Sigmoid colon (tissue), 7 donors: Measurements from ENCODE around the gene VAV1. TPM values are rescaled to one million over a fixed set of nuclear protein-coding genes. Genes with fewer than 3 reads are reported as not detected.
A peak's percentile ranks its signal among the peaks of the same experiment; 100 is the strongest.

Experiments
- DNase-seq: peaks from one replicate; pipeline ENCODE4 v3.0.0-alpha.2; 2019
- H3K27ac ChIP-seq, 4 donors: fragments of 200-600 bp; sonication (generic); one replicate each; pipeline ENCODE4 v1.5.1; 2016 to 2019; ENCODE audit warnings: mild to moderate bottlenecking in 1 of 4
- H3K27me3 ChIP-seq, 3 donors: fragments of 200-600 bp; sonication (generic); one replicate each; pipeline ENCODE4 v1.5.1; 2019; ENCODE audit warnings: mild to moderate bottlenecking in 1 of 3
- H3K36me3 ChIP-seq, 4 donors: fragments of 200-600 bp; sonication (generic); one replicate each; pipeline ENCODE4 v1.5.1; 2016 to 2019
- H3K4me1 ChIP-seq, 4 donors: fragments of 200-600 bp; sonication (generic); one replicate each; pipeline ENCODE4 v1.5.1; 2017 to 2019
- H3K4me3 ChIP-seq, 4 donors: fragments of 200-600 bp; sonication (generic); one replicate each; pipeline ENCODE4 v1.5.1; 2017 to 2019; ENCODE audit warnings: mild to moderate bottlenecking in 2 of 4, moderate library complexity in 1 of 4
- H3K9me3 ChIP-seq, 4 donors: fragments of 200-600 bp in 3 of 4; sonication (generic) in 3 of 4; one replicate each; pipeline versions ENCODE4 v1.5.1 to v1.6.1; 2013 to 2019
- EP300 ChIP-seq, 4 donors: sonication (generic); formaldehyde crosslinking; IDR thresholded peaks; one replicate each; pipeline ENCODE4 v1.6.1; 2017; ENCODE audit warnings: antibody characterized with exemption in 4 of 4
- POLR2A ChIP-seq, 2 donors: fragments of 450-650 bp; IDR thresholded peaks; one replicate each; pipeline ENCODE4 v1.6.1; 2016; ENCODE audit warnings: antibody characterized with exemption in 2 of 2, mild to moderate bottlenecking in 2 of 2, moderate library complexity in 2 of 2
- POLR2AphosphoS5 ChIP-seq, 4 donors: sonication (generic); formaldehyde crosslinking; IDR thresholded peaks; one replicate each; pipeline ENCODE4 v1.6.1; 2017; ENCODE audit warnings: antibody characterized with exemption in 4 of 4
- WGBS, 2 donors: extraction: QIAGEN DNeasy Blood & Tissue Kit; methylation state at CpG; one replicate each; pipeline ENCODE4 v1.1.7; 2013; 5-methylcytosine and 5-hydroxymethylcytosine counted together
- intact Hi-C: fragments of 100-400 bp; cut with DNase I; formaldehyde crosslinking; loops from one replicate; pipeline ENCODE4 v1.15.1; 2023
- polyA plus RNA-seq, 3 donors: library from polyadenylated mRNA; stranded (reverse); fragments of 200-250 nt; gene quantifications; one replicate each; pipeline ENCODE4 v1.2.3, GENCODE V29; 2013
- total RNA-seq, 4 donors: library from RNA; depleted of rRNA; stranded (reverse); fragments of >200 nt; gene quantifications; one replicate each; pipeline ENCODE4 v1.1.0, GENCODE V29; 2016
- TF ChIP-seq, protein P1 (sequence below), 4 experiments: fragments of 450-650 bp in 3 of 4; fragments of 200-600 bp in 1 of 4; IDR thresholded peaks; one replicate each; pipeline ENCODE4 v1.5.1; 2016 to 2019; ENCODE audit warnings: antibody characterized with exemption in 4 of 4, mild to moderate bottlenecking in 3 of 4, moderate library complexity in 2 of 4
- donor health status: healthy with polysubstance abuse.
- donor health status: Bipolar disorder and iron deficiency.
- donor health status: healthy.

Gene VAV1
- total and polyA plus RNA-seq, 7 donors = 2.4 to 18.9 (median 4.1) TPM

DNA sequence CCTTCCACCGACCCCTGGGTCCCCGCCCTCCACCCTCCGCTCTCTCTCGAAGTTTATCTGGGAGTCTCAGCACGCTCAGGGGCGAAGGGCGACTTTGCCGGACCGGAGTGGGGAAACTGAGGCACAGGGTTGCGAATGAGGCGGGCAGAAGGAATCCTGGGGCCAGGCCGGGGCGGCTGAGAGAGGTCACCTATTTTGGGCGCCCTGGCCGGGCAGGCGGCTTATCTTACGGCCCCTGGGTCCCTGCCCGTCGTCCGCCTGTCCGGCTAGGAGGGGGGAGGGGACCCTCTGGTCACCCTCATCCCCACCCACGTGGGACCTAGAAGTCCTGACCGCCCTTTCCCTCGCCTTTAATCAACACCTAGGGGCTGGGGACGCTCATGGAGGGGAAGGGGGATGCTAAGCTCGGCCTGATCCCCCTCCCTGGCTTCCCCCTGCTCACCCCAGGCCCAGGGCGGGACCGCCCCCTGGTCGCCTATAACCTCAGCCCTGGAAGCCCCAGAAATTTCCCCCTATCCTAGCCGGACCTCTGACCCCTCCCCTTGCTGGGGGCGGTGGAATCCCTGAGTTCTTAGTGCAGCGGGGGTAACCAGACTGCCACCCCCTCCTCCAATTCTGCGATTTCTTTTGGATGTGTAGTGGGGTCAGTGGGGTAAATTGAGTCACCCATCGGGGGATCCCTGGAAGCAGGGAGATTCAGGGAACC lies 32.5 kb upstream of the VAV1 start:
- intact Hi-C loops = loop anchor here (2.0 to 10.0 kb wide), 6 partner anchors 108 to 1185 kb away; partner anchors contain the start of genes CTXN1, PNPLA6, SNAPC2 and TNFSF9
- Histone ChIP-seq H3K4me1 (peaks cover 0 to 86% (median 64%) of the 10 kb centered on the region in 4 donors), H3K36me3 (peaks cover 4 to 17% (median 5%) of the 10 kb centered on the region in 4 donors), H3K27me3 (no peaks in the 10 kb centered on the region), H3K27ac (peak overlapping the region; percentile 88 to 97 (median 94)), H3K4me3 (peak overlapping the region; percentile 80 to 91 (median 90)), H3K9me3 (no peaks in the 10 kb centered on the region)
- DNase-seq = no peak
- WGBS, 2 donors = 1% methylated on average over 34 of the region's 34 CpGs
- TF ChIP-seq POLR2A (IDR thresholded peaks at IDR 0.05) (no peak), EP300 (IDR thresholded peaks at IDR 0.05) (no peak), POLR2AphosphoS5 (IDR thresholded peaks at IDR 0.05) (no peak)
- TF ChIP-seq, protein P1, sequence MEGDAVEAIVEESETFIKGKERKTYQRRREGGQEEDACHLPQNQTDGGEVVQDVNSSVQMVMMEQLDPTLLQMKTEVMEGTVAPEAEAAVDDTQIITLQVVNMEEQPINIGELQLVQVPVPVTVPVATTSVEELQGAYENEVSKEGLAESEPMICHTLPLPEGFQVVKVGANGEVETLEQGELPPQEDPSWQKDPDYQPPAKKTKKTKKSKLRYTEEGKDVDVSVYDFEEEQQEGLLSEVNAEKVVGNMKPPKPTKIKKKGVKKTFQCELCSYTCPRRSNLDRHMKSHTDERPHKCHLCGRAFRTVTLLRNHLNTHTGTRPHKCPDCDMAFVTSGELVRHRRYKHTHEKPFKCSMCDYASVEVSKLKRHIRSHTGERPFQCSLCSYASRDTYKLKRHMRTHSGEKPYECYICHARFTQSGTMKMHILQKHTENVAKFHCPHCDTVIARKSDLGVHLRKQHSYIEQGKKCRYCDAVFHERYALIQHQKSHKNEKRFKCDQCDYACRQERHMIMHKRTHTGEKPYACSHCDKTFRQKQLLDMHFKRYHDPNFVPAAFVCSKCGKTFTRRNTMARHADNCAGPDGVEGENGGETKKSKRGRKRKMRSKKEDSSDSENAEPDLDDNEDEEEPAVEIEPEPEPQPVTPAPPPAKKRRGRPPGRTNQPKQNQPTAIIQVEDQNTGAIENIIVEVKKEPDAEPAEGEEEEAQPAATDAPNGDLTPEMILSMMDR (IDR thresholded peaks at IDR 0.05) = no peak

DNA sequence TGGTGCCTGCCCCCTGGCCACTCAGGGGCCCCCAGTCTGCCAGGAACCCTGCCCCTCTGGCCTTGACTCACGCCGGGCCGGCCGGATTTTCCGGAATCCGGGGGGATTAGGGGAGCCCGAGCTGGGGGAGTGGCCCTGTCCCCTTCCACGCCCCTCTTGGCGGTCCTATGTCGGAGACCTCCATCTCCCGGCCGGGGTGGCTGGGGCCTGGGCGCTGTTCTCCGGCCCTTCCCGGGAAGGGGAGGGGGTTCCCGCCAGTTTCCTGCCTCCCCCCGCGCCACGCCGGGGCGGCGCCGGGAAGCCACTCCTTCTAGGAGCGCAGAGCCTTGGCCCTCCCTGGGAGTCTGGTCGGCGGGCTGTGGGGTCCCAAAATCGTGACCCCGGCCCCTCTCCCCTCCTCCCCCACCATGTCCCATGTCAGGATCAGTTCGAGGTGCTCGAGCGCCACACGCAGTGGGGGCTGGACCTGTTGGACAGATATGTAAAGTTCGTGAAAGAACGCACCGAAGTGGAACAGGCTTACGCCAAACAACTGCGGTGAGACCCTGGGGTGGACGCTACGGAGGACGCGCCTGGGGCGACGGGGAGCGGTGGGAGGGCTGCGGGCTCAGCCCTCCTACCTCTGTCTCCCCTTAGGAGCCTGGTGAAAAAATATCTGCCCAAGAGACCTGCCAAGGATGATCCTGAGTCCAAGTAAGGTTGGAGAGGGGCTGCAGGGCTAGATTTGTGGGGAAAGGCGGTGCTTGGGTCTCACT lies 31.7 kb upstream of the VAV1 start:
- Histone ChIP-seq H3K4me3 (peak overlapping the region; percentile 80 to 91 (median 90)), H3K36me3 (peaks cover 4 to 23% (median 4%) of the 10 kb centered on the region in 4 donors), H3K27ac (peak overlapping the region; percentile 88 to 97 (median 94)), H3K27me3 (no peaks in the 10 kb centered on the region), H3K9me3 (no peaks in the 10 kb centered on the region), H3K4me1 (peaks cover 0 to 86% (median 65%) of the 10 kb centered on the region in 4 donors)
- peak; percentile 86 for DNase-seq
- TF ChIP-seq POLR2AphosphoS5 (IDR thresholded peaks at IDR 0.05) = peak in 3 of 4 donors; percentile 47 to 64 (median 54)
- TF ChIP-seq POLR2A (IDR thresholded peaks at IDR 0.05) = peak; percentile 44 to 50
- TF ChIP-seq EP300 (IDR thresholded peaks at IDR 0.05) = no peak
- intact Hi-C loops = no loop called here
- WGBS, 2 donors = 1% methylated on average over 46 of the region's 46 CpGs

DNA sequence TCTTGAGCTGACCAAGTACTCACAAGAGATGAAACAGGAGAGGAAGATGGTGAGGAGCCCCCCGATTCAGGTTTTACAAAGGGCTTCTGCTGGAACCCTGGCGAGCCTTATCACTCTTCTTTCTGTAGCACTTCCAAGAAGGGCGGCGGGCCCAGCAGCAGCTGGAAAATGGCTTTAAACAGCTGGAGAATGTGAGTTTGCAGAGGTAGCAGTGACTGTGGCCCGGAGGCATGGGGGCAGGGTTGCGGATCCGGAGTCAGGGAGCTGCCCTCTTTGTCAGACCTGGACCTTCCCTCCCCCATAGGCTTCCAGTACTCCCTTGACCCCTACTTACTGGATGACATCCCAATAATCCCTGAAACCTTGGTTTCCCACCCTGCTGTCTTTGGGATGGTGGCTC lies 29.4 kb upstream of the VAV1 start:
- intact Hi-C loops = no loop called here
- no peaks in the 10 kb centered on the region for H3K27me3 ChIP-seq
- H3K4me3 ChIP-seq = peak overlapping the region in 1 of 4 donors; percentile 16
- peak overlapping the region; percentile 87 to 97 (median 88) for H3K27ac ChIP-seq
- no peaks in the 10 kb centered on the region for H3K9me3 ChIP-seq
- H3K4me1 ChIP-seq = peaks cover 0 to 71% (median 55%) of the 10 kb centered on the region in 4 donors
- TF ChIP-seq, protein P1 (IDR thresholded peaks at IDR 0.05) = no peak
- TF ChIP-seq EP300 (IDR thresholded peaks at IDR 0.05) (no peak), POLR2AphosphoS5 (IDR thresholded peaks at IDR 0.05) (no peak)
- no peak for DNase-seq
- peaks cover 16 to 46% (median 25%) of the 10 kb centered on the region in 4 donors for H3K36me3 ChIP-seq
- WGBS, 2 donors = 89 to 93% methylated on average over 7 of the region's 7 CpGs

DNA sequence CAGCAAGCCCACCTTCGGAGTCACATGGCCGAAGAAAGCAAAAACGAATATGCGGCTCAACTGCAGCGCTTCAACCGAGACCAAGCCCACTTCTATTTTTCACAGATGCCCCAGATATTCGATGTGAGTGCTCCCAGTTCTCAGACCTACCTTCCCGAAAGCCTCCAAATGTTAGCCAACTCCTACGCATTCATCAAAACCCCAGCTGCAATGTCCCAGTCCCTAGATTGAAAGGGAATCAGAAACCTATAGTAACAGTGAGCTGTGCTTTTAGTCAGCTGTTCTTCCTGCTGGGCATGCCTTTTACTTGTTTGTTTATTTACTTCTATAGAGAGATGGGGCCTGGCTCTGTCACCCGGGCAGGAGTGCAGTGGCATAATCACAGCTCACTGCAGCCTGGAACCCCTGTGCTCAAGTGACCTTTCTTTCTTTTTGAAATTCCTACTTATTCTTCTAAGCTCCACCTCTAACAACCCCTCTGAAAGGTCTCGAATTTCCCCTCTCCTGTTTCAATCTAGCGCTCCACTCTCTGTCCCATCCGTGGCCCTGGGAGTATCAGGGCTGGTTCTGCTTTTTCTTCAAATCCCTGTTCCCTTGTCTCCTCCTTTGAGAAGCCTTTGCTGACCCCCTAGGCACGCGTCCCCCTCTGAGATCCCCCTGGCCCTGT lies 28.7 kb upstream of the VAV1 start:
- no peak for DNase-seq
- Histone ChIP-seq H3K27me3 (no peaks in the 10 kb centered on the region), H3K9me3 (no peaks in the 10 kb centered on the region), H3K4me1 (peaks cover 0 to 63% (median 47%) of the 10 kb centered on the region in 4 donors), H3K36me3 (peaks cover 16 to 53% (median 30%) of the 10 kb centered on the region in 4 donors), H3K4me3 (peak overlapping the region in 2 of 4 donors; percentile 16 to 32), H3K27ac (peak overlapping the region; percentile 87 to 97 (median 88))
- TF ChIP-seq POLR2A (IDR thresholded peaks at IDR 0.05) (no peak), POLR2AphosphoS5 (IDR thresholded peaks at IDR 0.05) (no peak), EP300 (IDR thresholded peaks at IDR 0.05) (no peak)
- TF ChIP-seq, protein P1 (IDR thresholded peaks at IDR 0.05) = no peak
- 89 to 90% methylated on average over 15 of the region's 15 CpGs for WGBS, 2 donors
- intact Hi-C loops = no loop called here
